T47D (cell line): ENCODE results near the gene GAB4.
"Not testable (repeated sequence)": the region's sequence is repeated elsewhere in the genome, so short reads cannot be mapped to it uniquely, and the experiment has no call there.

ENCODE experiments used
- DNase-seq, 2 experiments: peaks; one replicate each; pipeline versions ENCODE4 v3.0.0 to v3.0.0-alpha.2; 2011 to 2012; ENCODE audit warnings: low read depth in 1 of 2, low spot score in 1 of 2
- JUND ChIP-seq: IDR thresholded peaks from 2 replicates; pipeline ENCODE4 v1.6.1; 2012; ENCODE audit warnings: low read depth
- in situ Hi-C: cut with HindIII; loops from 2 replicates; pipeline ENCODE4 v1.10.0; 2016; ENCODE audit warnings: low sequenced_read_pairs, low pct_unique_long_range_greater_than_20kb

Gene GAB4

GRCh38 chr22:16933291-16934282 lies 74.4 kb downstream of the GAB4 start:
- no peak for DNase-seq
- TF ChIP-seq JUND: no peak
- in situ Hi-C loops: no loop called here

- no peak for TF ChIP-seq JUND
- in situ Hi-C loops: no loop called here
These were observed 75.4 kb downstream of the GAB4 start for GRCh38 chr22:16932577-16932976.

GRCh38 chr22:16925407-16925966 lies 82.5 kb downstream of the GAB4 start:
- no peak for TF ChIP-seq JUND
- in situ Hi-C loops: no loop called here
- DNase-seq: no peak

More at GRCh38 chr22:16932577-16932976, 75.4 kb downstream of the GAB4 start:
- DNase-seq: peak in 1 of 2 experiments; percentile 47

- no peak for TF ChIP-seq JUND
- DNase-seq: no peak
- in situ Hi-C loops: no loop called here
These were observed 85.3 kb downstream of the GAB4 start for GRCh38 chr22:16922706-16923105.

- in situ Hi-C loops: no loop called here
- TF ChIP-seq JUND: no peak
These were observed 85.9 kb downstream of the GAB4 start for GRCh38 chr22:16922076-16922475.

GRCh38 chr22:16917144-16918003 lies 90.6 kb downstream of the GAB4 start:
- DNase-seq: peak; percentile 58 to 82
- in situ Hi-C loops: no loop called here
- TF ChIP-seq JUND: no peak

More at GRCh38 chr22:16922076-16922475, 85.9 kb downstream of the GAB4 start:
- no peak for DNase-seq

DNA sequence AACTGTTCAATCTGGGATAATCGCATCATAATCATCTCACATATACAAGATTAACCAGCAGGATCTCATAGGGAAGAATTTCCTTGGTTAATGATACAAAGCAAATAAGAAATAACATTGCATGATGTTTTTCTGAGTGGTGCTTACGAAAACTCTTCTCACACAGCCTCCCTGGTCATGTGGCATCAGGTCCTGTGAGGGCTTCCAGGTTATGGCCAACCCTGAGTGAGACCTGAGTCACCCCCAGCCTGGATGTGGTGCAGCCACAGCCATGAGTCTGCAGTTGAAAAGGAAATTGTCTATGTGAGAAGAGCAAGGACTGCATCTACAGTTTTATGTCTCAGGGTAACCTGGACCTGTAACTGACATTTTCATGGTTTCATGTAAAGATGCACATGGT lies 92.3 kb downstream of the GAB4 start:
- TF ChIP-seq JUND: no peak
- no peak for DNase-seq
- in situ Hi-C loops: no loop called here

- in situ Hi-C loops, DNase-seq: not testable (repeated sequence)
These were observed 93.1 kb downstream of the GAB4 start for GRCh38 chr22:16914911-16915310.

DNA sequence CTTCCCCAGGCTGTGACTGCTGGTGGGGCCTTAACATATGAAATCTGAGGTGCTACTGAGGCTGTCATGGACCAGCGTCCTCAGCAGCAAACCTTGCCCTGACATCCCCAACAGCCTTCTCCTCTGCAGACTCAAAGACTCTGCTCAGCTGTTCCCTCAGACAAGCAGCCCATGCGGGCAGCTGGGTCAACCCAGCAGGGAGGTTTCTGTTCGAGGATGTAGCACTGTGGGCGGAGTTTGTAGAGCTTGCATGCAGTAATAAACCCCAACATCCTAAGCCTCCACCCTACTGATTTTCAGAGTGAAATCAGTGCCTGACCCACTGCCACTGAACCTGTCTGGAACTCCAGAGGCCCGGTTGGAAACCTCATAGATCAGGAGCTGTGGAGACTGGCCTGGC lies 94.0 kb downstream of the GAB4 start:
- in situ Hi-C loops: no loop called here
- DNase-seq: no peak
- no peak for TF ChIP-seq JUND

DNA sequence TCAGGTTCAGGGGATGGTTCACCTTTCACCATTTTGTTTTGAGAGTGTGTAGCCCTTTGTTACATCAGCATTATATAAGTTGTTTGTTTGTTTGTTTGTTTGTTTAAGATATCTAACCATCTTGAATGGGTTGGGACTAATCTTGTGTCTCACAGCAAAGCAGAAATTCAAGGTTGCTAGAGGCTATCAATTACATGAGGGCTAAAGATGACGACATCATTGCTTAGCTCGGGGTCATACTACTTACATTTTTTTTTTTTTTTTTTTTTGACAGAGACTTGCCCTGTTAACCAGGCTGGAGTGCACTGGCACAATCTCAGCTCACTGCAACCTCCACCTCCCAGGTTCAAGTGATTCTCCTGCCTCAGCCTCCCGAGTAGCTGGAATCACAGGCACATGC lies 95.7 kb downstream of the GAB4 start:
- TF ChIP-seq JUND: no peak
- in situ Hi-C loops: no loop called here
- no peak for DNase-seq
